Breast epithelium (tissue), 3 donors: Measurements from ENCODE around the gene MAP4K2.

Experiments used
- POLR2A ChIP-seq: fragments of 450-650 bp; IDR thresholded peaks from one replicate; pipeline ENCODE4 v1.6.1; 2016; ENCODE audit warnings: antibody characterized with exemption, mild to moderate bottlenecking, moderate library complexity
- POLR2AphosphoS5 ChIP-seq, 3 donors: sonication (generic); formaldehyde crosslinking; IDR thresholded peaks; one replicate each; pipeline ENCODE4 v1.6.1; 2017; ENCODE audit warnings: antibody characterized with exemption in 3 of 3
- TF ChIP-seq, protein P1 (sequence below), 3 donors: fragments of 450-650 bp; IDR thresholded peaks; one replicate each; pipeline ENCODE4 v1.5.1; 2016 to 2017; ENCODE audit warnings: antibody characterized with exemption in 3 of 3, mild to moderate bottlenecking in 3 of 3, moderate library complexity in 3 of 3

GRCh38 chr11:64755681-64756361 is 47.2 kb downstream of the MAP4K2 start:
- TF ChIP-seq POLR2AphosphoS5 (IDR thresholded peaks at IDR 0.05) (no peak), POLR2A (no peak)
- TF ChIP-seq, protein P1, sequence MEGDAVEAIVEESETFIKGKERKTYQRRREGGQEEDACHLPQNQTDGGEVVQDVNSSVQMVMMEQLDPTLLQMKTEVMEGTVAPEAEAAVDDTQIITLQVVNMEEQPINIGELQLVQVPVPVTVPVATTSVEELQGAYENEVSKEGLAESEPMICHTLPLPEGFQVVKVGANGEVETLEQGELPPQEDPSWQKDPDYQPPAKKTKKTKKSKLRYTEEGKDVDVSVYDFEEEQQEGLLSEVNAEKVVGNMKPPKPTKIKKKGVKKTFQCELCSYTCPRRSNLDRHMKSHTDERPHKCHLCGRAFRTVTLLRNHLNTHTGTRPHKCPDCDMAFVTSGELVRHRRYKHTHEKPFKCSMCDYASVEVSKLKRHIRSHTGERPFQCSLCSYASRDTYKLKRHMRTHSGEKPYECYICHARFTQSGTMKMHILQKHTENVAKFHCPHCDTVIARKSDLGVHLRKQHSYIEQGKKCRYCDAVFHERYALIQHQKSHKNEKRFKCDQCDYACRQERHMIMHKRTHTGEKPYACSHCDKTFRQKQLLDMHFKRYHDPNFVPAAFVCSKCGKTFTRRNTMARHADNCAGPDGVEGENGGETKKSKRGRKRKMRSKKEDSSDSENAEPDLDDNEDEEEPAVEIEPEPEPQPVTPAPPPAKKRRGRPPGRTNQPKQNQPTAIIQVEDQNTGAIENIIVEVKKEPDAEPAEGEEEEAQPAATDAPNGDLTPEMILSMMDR (IDR thresholded peaks at IDR 0.05), result no peak
